SK-N-SH (cell line): ENCODE measurements around the gene TMX2. TPM values are rescaled to one million over a fixed set of nuclear protein-coding genes. Genes with fewer than 3 reads are reported as not detected.
A peak's percentile ranks its signal among the peaks of the same experiment; 100 is the strongest.

Source experiments
- CTCF ChIA-PET: fragments of 300-600, 350-600 bp; formaldehyde crosslinking; extraction: SDS; loops from one replicate; lab custom pipeline; 2021; lab: Yijun Ruan, JAX
- POLR2A ChIA-PET: fragments of 350-600 bp; sonication (Branson Sonifier 250); formaldehyde crosslinking; extraction: SDS; loops from one replicate; lab custom pipeline; 2020; ENCODE audit warnings: antibody characterized with exemption, inconsistent platforms; lab: Yijun Ruan, JAX
- DNase-seq: peaks from one replicate; pipeline ENCODE4 v3.0.0; 2012
- H2AFZ ChIP-seq: fragments of 200-600 bp; sonication (generic); 2 replicates; pipeline ENCODE4 v1.8.1; 2016; ENCODE audit warnings: antibody characterized with exemption, mild to moderate bottlenecking, low read depth
- H3F3A ChIP-seq: fragments of 200-600 bp; sonication (generic); replicated peaks from 2 replicates; pipeline ENCODE3; 2016; ENCODE audit warnings: antibody characterized with exemption, mild to moderate bottlenecking; ENCODE audit not compliant: insufficient read depth
- H3K27ac ChIP-seq, 2 experiments: fragments of 200-500 bp in 1 of 2; fragments of 200-600 bp in 1 of 2; sonication (Bioruptor generic) in 1 of 2; sonication (generic), shearing (Covaris generic) in 1 of 2; 2 replicates each; pipeline versions ENCODE4 v1.5.1 to v1.6.1; 2014 to 2016; ENCODE audit warnings: low read depth in 2 of 2, inconsistent platforms in 1 of 2, low read length in 1 of 2, mild to moderate bottlenecking in 1 of 2, mixed read lengths in 1 of 2
- H3K27me3 ChIP-seq: fragments of 200-600 bp; sonication (generic), shearing (Covaris generic); 2 replicates; pipeline ENCODE4 v1.6.1; 2016; ENCODE audit warnings: mixed run types; ENCODE audit not compliant: insufficient read depth
- H3K36me3 ChIP-seq, 2 experiments: fragments of 200-500 bp in 1 of 2; fragments of 200-600 bp in 1 of 2; sonication (Bioruptor generic) in 1 of 2; sonication (generic) in 1 of 2; replicated peaks in 1 of 2; 2 replicates each; pipeline versions ENCODE3 to v1.5.1; 2014 to 2016; ENCODE audit warnings: low read length in 1 of 2, mild to moderate bottlenecking in 1 of 2; ENCODE audit not compliant: insufficient read depth in 2 of 2, control insufficient read depth in 1 of 2
- H3K4me1 ChIP-seq, 2 experiments: fragments of 200-500 bp in 1 of 2; fragments of 200-600 bp in 1 of 2; sonication (Bioruptor generic) in 1 of 2; sonication (generic), shearing (Covaris generic) in 1 of 2; 2 replicates each; pipeline versions ENCODE4 v1.5.1 to v1.6.1; 2014 to 2016; ENCODE audit warnings: low read depth in 1 of 2, low read length in 1 of 2, mixed run types in 1 of 2; ENCODE audit not compliant: insufficient read depth in 2 of 2, control insufficient read depth in 1 of 2
- H3K4me2 ChIP-seq: fragments of 200-600 bp; sonication (generic), shearing (Covaris generic); 2 replicates; pipeline ENCODE4 v1.6.1; 2017; ENCODE audit warnings: mixed run types
- H3K4me3 ChIP-seq, 2 experiments: fragments of 200-500 bp in 1 of 2; fragments of 200-600 bp in 1 of 2; sonication (Bioruptor generic) in 1 of 2; sonication (generic), shearing (Covaris generic) in 1 of 2; 2 replicates each; pipeline versions ENCODE4 v1.5.1 to v1.8.1; 2014 to 2016; ENCODE audit warnings: low read depth in 2 of 2, inconsistent platforms in 1 of 2, low read length in 1 of 2, mild to moderate bottlenecking in 1 of 2, mixed read lengths in 1 of 2, moderate library complexity in 1 of 2
- H3K79me2 ChIP-seq: fragments of 200-600 bp; sonication (generic); 2 replicates; pipeline ENCODE4 v1.8.1; 2017; ENCODE audit warnings: mild to moderate bottlenecking; ENCODE audit not compliant: insufficient read depth
- H3K9ac ChIP-seq: fragments of 200-600 bp; sonication (generic); 2 replicates; pipeline ENCODE4 v1.6.1; 2017; ENCODE audit warnings: mixed run types
- H3K9me2 ChIP-seq: fragments of 200-600 bp; sonication (generic); 2 replicates; pipeline ENCODE4 v1.6.1; 2017; ENCODE audit warnings: mixed run types
- H3K9me3 ChIP-seq: fragments of 200-600 bp; sonication (generic); 2 replicates; pipeline ENCODE4 v1.6.1; 2017; ENCODE audit warnings: mixed run types, mild to moderate bottlenecking, moderate library complexity
- H4K20me1 ChIP-seq: fragments of 200-600 bp; sonication (generic); 2 replicates; pipeline ENCODE4 v1.6.1; 2017; ENCODE audit warnings: mild to moderate bottlenecking, mixed run types; ENCODE audit not compliant: insufficient read depth
- CHD2 ChIP-seq: fragments of 150-350 bp; IDR thresholded peaks from 2 replicates; pipeline ENCODE4 v1.6.1; 2018; ENCODE audit warnings: low read length; ENCODE audit not compliant: partially characterized antibody
- ELF1 ChIP-seq: IDR thresholded peaks from 2 replicates; pipeline ENCODE4 v1.4.0; 2012
- EP300 ChIP-seq, 2 experiments: IDR thresholded peaks; 2 replicates each; pipeline versions ENCODE4 v1.4.0 to v1.6.1; 2012; ENCODE audit warnings: borderline replicate concordance in 1 of 2, low read depth in 1 of 2, low read length in 1 of 2
- EZH2phosphoT487 ChIP-seq: fragments of 200-600 bp; sonication (generic); IDR thresholded peaks from 2 replicates; pipeline ENCODE4 v1.6.1; 2017; ENCODE audit warnings: low read depth, mixed run types, mild to moderate bottlenecking, antibody characterized with exemption, moderate library complexity, borderline replicate concordance
- GABPA ChIP-seq: IDR thresholded peaks from 2 replicates; pipeline ENCODE4 v1.4.0; 2012; ENCODE audit warnings: low read depth, mild to moderate bottlenecking
- JUND ChIP-seq: IDR thresholded peaks from 2 replicates; pipeline ENCODE4 v1.4.0; 2012
- POLR2AphosphoS5 ChIP-seq: IDR thresholded peaks from 2 replicates; pipeline ENCODE4 v1.6.1; 2012; ENCODE audit warnings: low read depth, low read length
- RAD21 ChIP-seq: IDR thresholded peaks from 2 replicates; pipeline ENCODE4 v1.6.1; 2012; ENCODE audit warnings: mild to moderate bottlenecking, low read length
- RFX5 ChIP-seq: IDR thresholded peaks from 2 replicates; pipeline ENCODE4 v1.6.1; 2012; ENCODE audit warnings: mild to moderate bottlenecking, improper control_type of control experiment, low read length
- RXRA ChIP-seq: IDR thresholded peaks from 2 replicates; pipeline ENCODE4 v1.4.0; 2012; ENCODE audit warnings: low read depth, mild to moderate bottlenecking, borderline replicate concordance
- SIN3A ChIP-seq: IDR thresholded peaks from 2 replicates; pipeline ENCODE4 v1.6.1; 2012; ENCODE audit warnings: low read depth, mild to moderate bottlenecking, low read length, moderate library complexity, borderline replicate concordance
- SMC3 ChIP-seq: IDR thresholded peaks from 2 replicates; pipeline ENCODE4 v1.6.1; 2012; ENCODE audit warnings: low read depth, low read length, improper control_type of control experiment
- TAF1 ChIP-seq: IDR thresholded peaks from 2 replicates; pipeline ENCODE4 v1.6.1; 2012; ENCODE audit warnings: low read depth, mild to moderate bottlenecking, low read length, moderate library complexity, borderline replicate concordance
- TCF12 ChIP-seq: IDR thresholded peaks from 2 replicates; pipeline ENCODE4 v1.4.0; 2012
- WGBS: methylation state at CpG from one replicate; pipeline ENCODE4 v1.1.6; 2017; ENCODE audit warnings: low lambda C conversion rate; 5-methylcytosine and 5-hydroxymethylcytosine counted together
- polyA plus RNA-seq, 3 experiments: library from polyadenylated mRNA; depleted of rRNA; stranded (reverse); fragments of >200 nt; gene quantifications; 2 replicates each; pipeline ENCODE4 v1.2.3, GENCODE V29; 2012
- TF ChIP-seq, protein P1 (sequence below): IDR thresholded peaks from 2 replicates; pipeline ENCODE4 v1.4.0; 2012; ENCODE audit warnings: low read depth, borderline replicate concordance
- TF ChIP-seq, protein P2 (sequence below): fragments of 150-350 bp; IDR thresholded peaks from 2 replicates; pipeline ENCODE4 v1.6.1; 2016; ENCODE audit warnings: mild to moderate bottlenecking, low read depth, low read length
- TF ChIP-seq, protein P3 (sequence below): IDR thresholded peaks from 2 replicates; pipeline ENCODE4 v1.4.0; 2012; ENCODE audit warnings: low read depth
- TF ChIP-seq, protein P4 (sequence below): fragments of 150-350 bp; IDR thresholded peaks from 2 replicates; pipeline ENCODE4 v1.6.1; 2017; ENCODE audit warnings: antibody characterized with exemption, low read length, low read depth, borderline replicate concordance

Gene TMX2
- polyA plus RNA-seq, 1 of the 3 experiments (the other 2 are of a cell fraction), result 88.6 TPM

DNA sequence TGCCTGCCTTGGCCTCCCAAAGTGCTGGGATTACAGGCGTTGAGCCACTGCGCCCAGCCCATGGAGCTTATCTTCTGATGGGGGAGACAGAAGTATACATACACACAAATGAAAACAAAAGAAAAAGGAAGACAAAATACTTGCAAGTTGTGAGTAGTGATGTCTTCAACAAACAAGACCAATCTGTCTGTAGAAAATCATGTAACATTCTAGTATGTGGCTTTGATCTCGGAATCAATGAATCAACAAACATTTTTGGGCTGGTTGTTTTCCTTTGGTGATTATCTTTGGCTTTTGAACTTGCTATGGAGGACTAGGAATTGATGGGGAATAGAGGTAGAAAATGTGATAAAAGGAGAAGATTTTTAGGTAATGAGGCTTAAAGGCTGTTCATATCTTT lies 45.8 kb downstream of the TMX2 start:
- TF ChIP-seq, protein P1, sequence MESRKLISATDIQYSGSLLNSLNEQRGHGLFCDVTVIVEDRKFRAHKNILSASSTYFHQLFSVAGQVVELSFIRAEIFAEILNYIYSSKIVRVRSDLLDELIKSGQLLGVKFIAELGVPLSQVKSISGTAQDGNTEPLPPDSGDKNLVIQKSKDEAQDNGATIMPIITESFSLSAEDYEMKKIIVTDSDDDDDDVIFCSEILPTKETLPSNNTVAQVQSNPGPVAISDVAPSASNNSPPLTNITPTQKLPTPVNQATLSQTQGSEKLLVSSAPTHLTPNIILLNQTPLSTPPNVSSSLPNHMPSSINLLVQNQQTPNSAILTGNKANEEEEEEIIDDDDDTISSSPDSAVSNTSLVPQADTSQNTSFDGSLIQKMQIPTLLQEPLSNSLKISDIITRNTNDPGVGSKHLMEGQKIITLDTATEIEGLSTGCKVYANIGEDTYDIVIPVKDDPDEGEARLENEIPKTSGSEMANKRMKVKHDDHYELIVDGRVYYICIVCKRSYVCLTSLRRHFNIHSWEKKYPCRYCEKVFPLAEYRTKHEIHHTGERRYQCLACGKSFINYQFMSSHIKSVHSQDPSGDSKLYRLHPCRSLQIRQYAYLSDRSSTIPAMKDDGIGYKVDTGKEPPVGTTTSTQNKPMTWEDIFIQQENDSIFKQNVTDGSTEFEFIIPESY, result no peak
- TF ChIP-seq JUND (no peak), RAD21 (no peak), POLR2AphosphoS5 (no peak), GABPA (no peak), RFX5 (no peak), SMC3 (no peak), SIN3A (no peak)
- Histone ChIP-seq H2AFZ (no peak overlapping the region), H3K4me2 (no peak overlapping the region), H3K9ac (no peak overlapping the region), H3F3A (peaks cover 5% of the 10 kb centered on the region), H3K9me3 (no peaks in the 10 kb centered on the region), H3K4me3 (no peak overlapping the region), H3K27me3 (no peaks in the 10 kb centered on the region), H3K4me1 (no peaks in the 10 kb centered on the region; a peak in 1 of 4 replicates), H4K20me1 (no peaks in the 10 kb centered on the region), H3K36me3 (no peaks in the 10 kb centered on the region), H3K9me2 (no peaks in the 10 kb centered on the region), H3K27ac (no peak overlapping the region), H3K79me2 (peaks cover 15% of the 10 kb centered on the region)
- POLR2A ChIA-PET, result no interaction called here
- DNase-seq, result no peak
- WGBS, result 91% methylated on average over 3 of the region's 3 CpGs
- CTCF ChIA-PET, result interaction anchor here (0.8 to 10.0 kb wide), 3 partner anchors 17 to 64 kb away, joined by 3 to 116 read pairs (median 3); no protein-coding TSS in a partner anchor

DNA sequence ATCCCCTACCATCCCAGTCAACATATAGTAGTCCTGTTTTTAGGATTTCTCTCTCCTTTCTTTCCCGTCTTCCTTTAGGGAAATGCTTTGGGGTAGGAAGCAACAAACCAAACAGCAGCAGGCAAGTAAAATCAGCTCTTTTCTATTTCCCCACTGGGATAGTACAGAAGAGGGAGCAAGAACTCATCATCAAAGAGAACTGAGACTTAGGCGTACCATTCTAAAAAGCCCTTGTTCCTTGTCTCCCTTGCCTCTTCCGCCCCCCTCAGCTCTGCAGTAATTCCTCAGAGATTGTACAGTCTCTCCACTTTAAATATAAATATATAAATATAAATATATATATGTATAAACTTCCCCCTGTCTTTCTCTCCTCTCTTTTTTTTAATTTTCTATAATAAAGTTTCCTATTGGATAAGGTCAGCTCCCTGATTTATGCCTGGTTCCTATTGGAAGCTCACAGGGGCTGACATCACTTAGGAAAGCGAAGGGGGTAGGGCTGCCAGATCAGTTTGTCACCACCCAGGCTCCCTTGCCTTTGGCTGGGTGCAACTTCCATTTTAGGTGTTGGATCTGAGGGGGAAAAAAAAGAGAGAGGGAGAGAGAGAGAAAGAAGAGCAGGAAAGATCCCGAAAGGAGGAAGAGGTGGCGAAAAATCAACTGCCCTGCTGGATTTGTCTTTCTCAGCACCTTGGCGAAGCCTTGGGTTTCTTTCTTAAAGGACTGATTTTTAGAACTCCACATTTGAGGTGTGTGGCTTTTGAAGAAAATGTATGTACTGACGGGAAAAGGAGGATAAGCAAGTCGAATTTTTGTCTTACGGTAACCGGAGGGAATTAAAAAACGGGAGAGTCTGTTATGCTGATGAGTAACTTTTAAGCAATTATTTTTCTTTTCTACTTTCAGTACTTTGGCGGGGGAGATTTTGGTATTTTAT lies 49.2 kb downstream of the TMX2 start, which contains the start of gene CTNND1:
TSS of gene CTNND1 (plus strand) at position 502 of the 934 bp plus-strand sequence. CDS start 29,677 bp downstream, outside the sequence.
- H3K27ac ChIP-seq, result peak within 1 kb of the TSS; percentile 96 to 97
- peak within 1 kb of the TSS; percentile 95 for H3K9ac ChIP-seq
- peak; percentile 91 for DNase-seq
- peaks cover 5% of the 10 kb centered on the region for H3F3A ChIP-seq
- no peaks in the 10 kb centered on the region for H3K9me3 ChIP-seq
- ChIA-PET CTCF (interaction anchor here (0.8 to 10.0 kb wide), 9 partner anchors 9 to 303 kb away, joined by 3 to 116 read pairs (median 4); partner anchors contain the start of genes BTBD18 and SELENOH), POLR2A (interaction anchor here (0.6 to 2.9 kb wide), 6 partner anchors 10 to 39 kb away, joined by 3 to 17 read pairs (median 6); partner anchors contain the start of genes BTBD18 and SELENOH)
- H3K4me3 ChIP-seq, result peak within 1 kb of the TSS; percentile 63 to 73
- peaks cover 32% of the 10 kb centered on the region for H4K20me1 ChIP-seq
- H3K36me3 ChIP-seq, result peaks cover 0 to 3% of the 10 kb centered on the region in 2 experiments
- no peaks in the 10 kb centered on the region for H3K9me2 ChIP-seq
- 2% methylated on average over 13 of the region's 13 CpGs for WGBS
- peaks cover 5 to 17% of the 10 kb centered on the region in 2 experiments; a peak in 3 of 4 replicates for H3K4me1 ChIP-seq
- H3K27me3 ChIP-seq, result no peaks in the 10 kb centered on the region
- H3K79me2 ChIP-seq, result peaks cover 49% of the 10 kb centered on the region
- H2AFZ ChIP-seq, result peak within 1 kb of the TSS; percentile 99
- peak within 1 kb of the TSS; percentile 86 for H3K4me2 ChIP-seq
- TF ChIP-seq RXRA (no peak), CHD2 (peak; percentile 92), SIN3A (no peak; the same call in 1 of the 2 replicates), EZH2phosphoT487 (no peak), POLR2AphosphoS5 (peak; percentile 97), EP300 (IDR thresholded peaks at IDR 0.05; ENCODE audit: borderline replicate concordance in 1 of 2, low read depth in 1 of 2, low read length in 1 of 2) (no peak), ELF1 (peak; percentile 47; the same call in 1 of the 2 replicates), SMC3 (no peak), TAF1 (peak; percentile 90; the same call in 1 of the 2 replicates), TCF12 (peak; percentile 45), RFX5 (peak; percentile 66; the same call in 1 of the 2 replicates)
- TF ChIP-seq, protein P2, sequence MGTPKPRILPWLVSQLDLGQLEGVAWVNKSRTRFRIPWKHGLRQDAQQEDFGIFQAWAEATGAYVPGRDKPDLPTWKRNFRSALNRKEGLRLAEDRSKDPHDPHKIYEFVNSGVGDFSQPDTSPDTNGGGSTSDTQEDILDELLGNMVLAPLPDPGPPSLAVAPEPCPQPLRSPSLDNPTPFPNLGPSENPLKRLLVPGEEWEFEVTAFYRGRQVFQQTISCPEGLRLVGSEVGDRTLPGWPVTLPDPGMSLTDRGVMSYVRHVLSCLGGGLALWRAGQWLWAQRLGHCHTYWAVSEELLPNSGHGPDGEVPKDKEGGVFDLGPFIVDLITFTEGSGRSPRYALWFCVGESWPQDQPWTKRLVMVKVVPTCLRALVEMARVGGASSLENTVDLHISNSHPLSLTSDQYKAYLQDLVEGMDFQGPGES, result no peak; the same call in 1 of the 2 replicates
- TF ChIP-seq, protein P3, sequence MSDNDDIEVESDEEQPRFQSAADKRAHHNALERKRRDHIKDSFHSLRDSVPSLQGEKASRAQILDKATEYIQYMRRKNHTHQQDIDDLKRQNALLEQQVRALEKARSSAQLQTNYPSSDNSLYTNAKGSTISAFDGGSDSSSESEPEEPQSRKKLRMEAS, result peak; percentile 70; the same call in 1 of the 2 replicates
- TF ChIP-seq, protein P4, sequence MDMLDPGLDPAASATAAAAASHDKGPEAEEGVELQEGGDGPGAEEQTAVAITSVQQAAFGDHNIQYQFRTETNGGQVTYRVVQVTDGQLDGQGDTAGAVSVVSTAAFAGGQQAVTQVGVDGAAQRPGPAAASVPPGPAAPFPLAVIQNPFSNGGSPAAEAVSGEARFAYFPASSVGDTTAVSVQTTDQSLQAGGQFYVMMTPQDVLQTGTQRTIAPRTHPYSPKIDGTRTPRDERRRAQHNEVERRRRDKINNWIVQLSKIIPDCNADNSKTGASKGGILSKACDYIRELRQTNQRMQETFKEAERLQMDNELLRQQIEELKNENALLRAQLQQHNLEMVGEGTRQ, result no peak
